HEK293T (cell line): ENCODE results near the gene PAQR4.

Experiments
- ARNT ChIP-seq: fragments of 450-650 bp; IDR thresholded peaks from 2 replicates; pipeline ENCODE4 v1.6.1; 2017; ENCODE audit warnings: mild to moderate bottlenecking
- BHLHE40 ChIP-seq: fragments of 450-650 bp; IDR thresholded peaks from 2 replicates; pipeline ENCODE4 v1.6.1; 2016; ENCODE audit warnings: mild to moderate bottlenecking, moderate library complexity, borderline replicate concordance
- CTBP1 ChIP-seq: fragments of 450-650 bp; IDR thresholded peaks from 2 replicates; pipeline ENCODE4 v1.6.1; 2016; ENCODE audit warnings: borderline replicate concordance
- ELF4 ChIP-seq: fragments of 450-650 bp; IDR thresholded peaks from 2 replicates; pipeline ENCODE4 v1.6.1; 2017; ENCODE audit warnings: antibody characterized with exemption
- FOXK2 ChIP-seq: fragments of 450-650 bp; IDR thresholded peaks from 2 replicates; pipeline ENCODE4 v1.6.1; 2016; ENCODE audit warnings: mild to moderate bottlenecking
- FOXM1 ChIP-seq: fragments of 450-650 bp; IDR thresholded peaks from 2 replicates; pipeline ENCODE4 v1.6.1; 2017; ENCODE audit warnings: mild to moderate bottlenecking, borderline replicate concordance
- HDGF ChIP-seq: fragments of 450-650 bp; IDR thresholded peaks from 2 replicates; pipeline ENCODE4 v1.6.1; 2017; ENCODE audit warnings: antibody characterized with exemption, borderline replicate concordance
- L3MBTL2 ChIP-seq: fragments of 450-650 bp; conservative IDR thresholded peaks from 2 replicates; pipeline ENCODE4 v1.6.1; 2016; ENCODE audit warnings: mild to moderate bottlenecking
- NFRKB ChIP-seq: fragments of 450-650 bp; IDR thresholded peaks from 2 replicates; pipeline ENCODE4 v1.6.1; 2016; ENCODE audit warnings: mild to moderate bottlenecking, moderate library complexity
- SUZ12 ChIP-seq: fragments of 450-650 bp; IDR thresholded peaks from 2 replicates; pipeline ENCODE4 v1.6.1; 2016; ENCODE audit warnings: mild to moderate bottlenecking
- TARDBP ChIP-seq: fragments of 450-650 bp; IDR thresholded peaks from 2 replicates; pipeline ENCODE4 v1.6.1; 2016
- ZNF384 ChIP-seq: fragments of 450-650 bp; IDR thresholded peaks from 2 replicates; pipeline ENCODE4 v1.6.1; 2016
- TF ChIP-seq, protein P1 (sequence below): fragments of 450-650 bp; IDR thresholded peaks from 2 replicates; pipeline ENCODE4 v1.6.1; 2016

DNA sequence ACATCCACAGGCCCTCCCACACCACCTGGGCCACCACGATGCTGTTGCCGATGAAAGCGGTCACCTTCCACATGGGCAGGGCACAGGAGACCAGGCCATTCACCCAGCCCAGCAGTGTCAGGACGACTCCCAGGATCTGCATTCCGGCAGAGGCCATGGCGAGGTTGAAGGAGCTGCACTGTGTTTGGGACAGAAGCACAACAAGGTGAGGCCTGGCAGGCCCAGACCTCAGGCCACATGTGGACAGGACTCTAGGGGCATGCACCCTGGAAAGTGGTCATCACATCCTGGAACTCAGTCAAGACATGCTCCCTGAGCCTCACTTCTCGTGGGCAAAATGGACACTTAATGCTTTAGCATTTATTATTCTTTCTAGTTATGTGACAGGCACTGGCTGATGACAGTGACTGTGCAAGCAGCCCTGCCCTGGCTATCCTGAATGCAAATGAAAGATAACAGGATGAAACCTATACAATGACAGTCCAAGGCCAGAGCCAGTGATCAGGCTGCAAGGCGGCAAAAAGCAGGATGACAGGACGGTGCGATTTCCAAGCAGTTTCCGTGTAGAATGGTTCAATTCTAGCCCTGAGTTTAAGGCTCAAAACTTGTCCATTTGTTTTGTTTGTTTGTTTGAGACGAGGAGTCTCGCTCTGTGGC lies 46.8 kb downstream of the PAQR4 start:
- TF ChIP-seq NFRKB, result no peak
- TF ChIP-seq SUZ12, result no peak
- no peak for TF ChIP-seq FOXM1
- no peak for TF ChIP-seq BHLHE40
- TF ChIP-seq ARNT, result no peak
- no peak for TF ChIP-seq CTBP1
- no peak for TF ChIP-seq FOXK2
- TF ChIP-seq ZNF384, result no peak
- no peak for TF ChIP-seq TARDBP
- no peak for TF ChIP-seq HDGF
- TF ChIP-seq, protein P1, sequence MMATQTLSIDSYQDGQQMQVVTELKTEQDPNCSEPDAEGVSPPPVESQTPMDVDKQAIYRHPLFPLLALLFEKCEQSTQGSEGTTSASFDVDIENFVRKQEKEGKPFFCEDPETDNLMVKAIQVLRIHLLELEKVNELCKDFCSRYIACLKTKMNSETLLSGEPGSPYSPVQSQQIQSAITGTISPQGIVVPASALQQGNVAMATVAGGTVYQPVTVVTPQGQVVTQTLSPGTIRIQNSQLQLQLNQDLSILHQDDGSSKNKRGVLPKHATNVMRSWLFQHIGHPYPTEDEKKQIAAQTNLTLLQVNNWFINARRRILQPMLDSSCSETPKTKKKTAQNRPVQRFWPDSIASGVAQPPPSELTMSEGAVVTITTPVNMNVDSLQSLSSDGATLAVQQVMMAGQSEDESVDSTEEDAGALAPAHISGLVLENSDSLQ, result no peak
- TF ChIP-seq L3MBTL2, result no peak
- no peak for TF ChIP-seq ELF4
